Neural cell (in vitro differentiated cells): ENCODE results near the gene FILIP1.

Experiments used
- MXI1 ChIP-seq: fragments of 450-650 bp; conservative IDR thresholded peaks from 2 replicates; pipeline ENCODE4 v1.6.1; 2014; ENCODE audit warnings: antibody characterized with exemption, mild to moderate bottlenecking; ENCODE audit not compliant: poor library complexity, severe bottlenecking
- POLR2AphosphoS5 ChIP-seq: IDR thresholded peaks from 2 replicates; pipeline ENCODE4 v1.6.1; 2012

GRCh38 chr6:75291331-75291730 is 202.3 kb downstream of the FILIP1 start:
- TF ChIP-seq POLR2AphosphoS5 (peak; percentile 47), MXI1 (no peak)
